RCC 7860 (cell line): ENCODE data around the gene GRIN1.
"Not testable (repeated sequence)": the region's sequence is repeated elsewhere in the genome, so short reads cannot be mapped to it uniquely, and the experiment has no call there.

Experiments
- DNase-seq: peaks from one replicate; pipeline ENCODE4 v3.0.0-alpha.2; 2015; ENCODE audit warnings: low spot score
- FAIRE-seq: peaks from 2 replicates; lab custom pipeline; 2012; peaks lifted over from hg19 to GRCh38; lab: Jason Lieb, UNC

GRIN1 gene

GRCh38 chr9:137127301-137128157 lies 11.4 kb upstream of the GRIN1 start:
- no peak for DNase-seq
- no peak for FAIRE-seq

GRCh38 chr9:137128158-137128861 lies 10.6 kb upstream of the GRIN1 start:
- FAIRE-seq = no peak
- DNase-seq = no peak

GRCh38 chr9:137128862-137129455 lies 10.0 kb upstream of the GRIN1 start:
- FAIRE-seq (no peak), DNase-seq (peak; percentile 37)

GRCh38 chr9:137129456-137130175 lies 9.3 kb upstream of the GRIN1 start:
- FAIRE-seq (no peak), DNase-seq (peak; percentile 87)

GRCh38 chr9:137130176-137130755 lies 8.7 kb upstream of the GRIN1 start:
- DNase-seq (no peak), FAIRE-seq (no peak)

GRCh38 chr9:137134191-137134590 lies 4.8 kb upstream of the GRIN1 start:
- FAIRE-seq (no peak), DNase-seq (peak; percentile 34)

- not testable (repeated sequence) for DNase-seq, FAIRE-seq
Measured at GRCh38 chr9:137135154-137135553, 3.8 kb upstream of the GRIN1 start.

- no peak for FAIRE-seq
Measured at GRCh38 chr9:137136261-137136880, 2.6 kb upstream of the GRIN1 start.

GRCh38 chr9:137136881-137137607 lies 1.9 kb upstream of the GRIN1 start:
- FAIRE-seq = no peak
- DNase-seq = no peak

More at GRCh38 chr9:137136261-137136880, 2.6 kb upstream of the GRIN1 start:
- no peak for DNase-seq

GRCh38 chr9:137138058-137138721 lies 764 bp upstream of the GRIN1 start:
- DNase-seq (peak; percentile 14), FAIRE-seq (no peak)

GRCh38 chr9:137139468-137140150 lies 655 bp downstream of the GRIN1 start:
- FAIRE-seq = no peak
- DNase-seq = no peak

GRCh38 chr9:137140151-137141012 lies 1.4 kb downstream of the GRIN1 start:
- FAIRE-seq = no peak
- no peak for DNase-seq

GRCh38 chr9:137141050-137141810 lies 2.3 kb downstream of the GRIN1 start:
- FAIRE-seq = no peak
- DNase-seq = no peak

GRCh38 chr9:137141976-137142936 lies 3.3 kb downstream of the GRIN1 start:
- no peak for DNase-seq
- FAIRE-seq = no peak

GRCh38 chr9:137143459-137143858 lies 4.5 kb downstream of the GRIN1 start:
- no peak for DNase-seq
- no peak for FAIRE-seq
